K562 (cell line): Measurements from ENCODE around the gene UBA52. TPM values are rescaled to one million over a fixed set of nuclear protein-coding genes. Genes with fewer than 3 reads are reported as not detected.

Source experiments
- ATAC-seq: fragments of 200-7000 bp; cut with Tn5 transposase; 3 replicates; pipeline ENCODE4 v1.9.1; 2020; ENCODE audit warnings: moderate library complexity
- BruUV-seq: library from RNA; stranded (reverse); fragments of 400-500 nt; replicated peaks from 2 replicates; lab custom pipeline; 2021; lab: Mats Ljungman, UMichigan
- CTCF ChIA-PET: fragments of 300-600 bp; formaldehyde crosslinking; extraction: SDS; loops from one replicate; lab custom pipeline; 2021; ENCODE audit warnings: low intra/inter-chr PET ratio; lab: Yijun Ruan, JAX
- POLR2A ChIA-PET: fragments of 300-600, 350-650 bp; sonication (Branson Sonifier 250); formaldehyde crosslinking; extraction: SDS; loops from one replicate; lab custom pipeline; 2021; ENCODE audit warnings: antibody characterized with exemption, inconsistent platforms; lab: Yijun Ruan, JAX
- DNase-seq, 4 experiments: peaks; one replicate each; pipeline versions ENCODE4 v3.0.0 to v3.0.0-alpha.2; 2011 to 2018; ENCODE audit warnings: low spot score in 3 of 4, mixed read lengths in 3 of 4; ENCODE audit errors: extremely low read depth in 1 of 4
- FAIRE-seq: peaks from 2 replicates; lab custom pipeline; 2011; peaks lifted over from hg19 to GRCh38; lab: Jason Lieb, UNC
- H2AFZ ChIP-seq: 2 replicates; pipeline ENCODE4 v1.6.0; 2011; ENCODE audit warnings: low read depth, low read length, control low read depth, inconsistent platforms
- H3K27ac ChIP-seq: fragments of 200-600 bp; 3 replicates; pipeline ENCODE4 v1.8.0; 2011; ENCODE audit warnings: low read depth, mild to moderate bottlenecking, control low read depth, inconsistent platforms, low read length, moderate library complexity, mixed read lengths; ENCODE audit errors: extremely low read depth
- H3K27me3 ChIP-seq, 2 experiments: fragments of 300-600 bp in 1 of 2; 2 replicates in 1 of 2; 3 replicates in 1 of 2; pipeline versions ENCODE4 v1.6.0 to v1.8.0; 2011; ENCODE audit warnings: inconsistent platforms in 2 of 2, low read length in 2 of 2, mild to moderate bottlenecking in 1 of 2, mixed read lengths in 1 of 2, moderate library complexity in 1 of 2; ENCODE audit not compliant: control insufficient read depth in 2 of 2, insufficient read depth in 2 of 2
- H3K36me3 ChIP-seq: fragments of 300-600 bp; 3 replicates; pipeline ENCODE4 v1.8.0; 2011; ENCODE audit warnings: mild to moderate bottlenecking, low read length, inconsistent platforms; ENCODE audit not compliant: control insufficient read depth, insufficient read depth
- H3K4me1 ChIP-seq, 2 experiments: fragments of 200-600 bp in 1 of 2; replicated peaks in 1 of 2; 2 replicates in 1 of 2; 3 replicates in 1 of 2; pipeline versions ENCODE4 v1.5.1 to v1.8.0; 2011; ENCODE audit warnings: inconsistent platforms in 2 of 2, low read length in 2 of 2, mild to moderate bottlenecking in 1 of 2, mixed read lengths in 1 of 2, moderate library complexity in 1 of 2; ENCODE audit not compliant: control insufficient read depth in 2 of 2, insufficient read depth in 2 of 2
- H3K4me2 ChIP-seq: 2 replicates; pipeline ENCODE4 v1.6.1; 2011; ENCODE audit warnings: low read length, control low read depth, inconsistent platforms, mixed read lengths; ENCODE audit not compliant: insufficient read depth
- H3K4me3 ChIP-seq: fragments of 200-600 bp; sonication (generic), shearing (Covaris generic); 2 replicates; pipeline ENCODE4 v1.5.1; 2016; ENCODE audit warnings: control low read depth, inconsistent platforms
- H3K79me2 ChIP-seq: fragments of 200-600 bp; 3 replicates; pipeline ENCODE4 v1.8.0; 2011; ENCODE audit warnings: low read length, inconsistent platforms; ENCODE audit not compliant: control insufficient read depth, insufficient read depth
- H3K9ac ChIP-seq, 2 experiments: 2 replicates each; pipeline versions ENCODE4 v1.6.0 to v1.6.1; 2011; ENCODE audit warnings: low read depth in 2 of 2, low read length in 2 of 2, control low read depth in 1 of 2, inconsistent platforms in 1 of 2, mild to moderate bottlenecking in 1 of 2, mixed read lengths in 1 of 2; ENCODE audit not compliant: insufficient read depth in 1 of 2
- H3K9me1 ChIP-seq: one replicate; pipeline ENCODE4 v1.6.0; 2011; ENCODE audit warnings: inconsistent platforms, mild to moderate bottlenecking, low read length, moderate library complexity; ENCODE audit not compliant: control insufficient read depth, insufficient read depth
- H3K9me3 ChIP-seq: replicated peaks from 2 replicates; pipeline ENCODE4 v1.5.1; 2011; ENCODE audit warnings: low read depth, low read length, inconsistent platforms; ENCODE audit not compliant: control insufficient read depth, insufficient read depth
- H4K20me1 ChIP-seq: replicated peaks from 2 replicates; pipeline ENCODE4 v1.6.1; 2011; ENCODE audit warnings: low read length, inconsistent platforms, mixed read lengths; ENCODE audit not compliant: control insufficient read depth, insufficient read depth
- BRCA1 ChIP-seq, 2 experiments: fragments of 450-650 bp in 1 of 2; sonication (generic) in 1 of 2; formaldehyde crosslinking in 1 of 2; IDR thresholded peaks; 2 replicates each; pipeline versions ENCODE4 v1.5.0 to v1.6.1; 2017 to 2020; ENCODE audit warnings: mild to moderate bottlenecking in 1 of 2, missing genetic modification reagents in 1 of 2
- CEBPB ChIP-seq: fragments of 450-650 bp; IDR thresholded peaks from 2 replicates; pipeline ENCODE4 v1.6.1; 2016; ENCODE audit warnings: missing genetic modification characterization, missing compliant biosample characterization
- E2F1 ChIP-seq: sonication (generic); formaldehyde crosslinking; IDR thresholded peaks from 2 replicates; pipeline ENCODE4 v1.8.1; 2023; ENCODE audit warnings: mild to moderate bottlenecking, missing genetic modification reagents, moderate library complexity
- HNRNPL ChIP-seq: fragments of 200-400 bp; formaldehyde crosslinking; IDR thresholded peaks from 2 replicates; pipeline ENCODE4 v1.6.1; 2017; ENCODE audit warnings: low read depth, mild to moderate bottlenecking, low read length
- KLF16 ChIP-seq: IDR thresholded peaks from 2 replicates; pipeline ENCODE4 v1.6.1; 2016; ENCODE audit warnings: antibody characterized with exemption
- RAD51 ChIP-seq: fragments of 450-650 bp; IDR thresholded peaks from 2 replicates; pipeline ENCODE4 v1.7.1; 2016; ENCODE audit warnings: low read depth, mild to moderate bottlenecking, borderline replicate concordance
- RHOXF2B ChIP-seq: fragments of 250-450 bp; sonication (Bioruptor Pico); conservative IDR thresholded peaks from 2 replicates; pipeline ENCODE4 v1.5.1; 2021
- SMARCA5 ChIP-seq: fragments of 450-650 bp; IDR thresholded peaks from 2 replicates; pipeline ENCODE4 v1.6.1; 2016
- TAF1 ChIP-seq: IDR thresholded peaks from 2 replicates; pipeline ENCODE4 v1.6.1; 2011; ENCODE audit warnings: mild to moderate bottlenecking, low read length, moderate library complexity; ENCODE audit not compliant: insufficient read depth, control insufficient read depth, severe bottlenecking; ENCODE audit errors: extremely low read depth
- TCFL5 ChIP-seq: fragments of 250-450 bp; sonication (Bioruptor Pico); conservative IDR thresholded peaks from 2 replicates; pipeline ENCODE4 v1.6.1; 2021; ENCODE audit warnings: mild to moderate bottlenecking, moderate library complexity, matching md5 sums
- ZNF12 ChIP-seq: sonication (generic); formaldehyde crosslinking; IDR thresholded peaks from 2 replicates; pipeline ENCODE4 v1.4.0; 2020; ENCODE audit warnings: mild to moderate bottlenecking, missing genetic modification reagents
- ZNF3 ChIP-seq: fragments of 250-450 bp; sonication (Bioruptor Pico); IDR thresholded peaks from 2 replicates; pipeline ENCODE4 v1.5.0; 2021; ENCODE audit warnings: mild to moderate bottlenecking, moderate library complexity
- ZNF444 ChIP-seq: fragments of 250-450 bp; sonication (Bioruptor Pico); IDR thresholded peaks from 2 replicates; pipeline ENCODE4 v1.4.0; 2020; ENCODE audit warnings: mild to moderate bottlenecking, moderate library complexity
- WGBS: fragments of 100-300 bp; shearing (Covaris generic); methylation state at CpG from one replicate; pipeline ENCODE4 v1.1.6; 2016; ENCODE audit warnings: low coverage, mixed read lengths; ENCODE audit not compliant: insufficient coverage; ENCODE audit errors: missing lambda C conversion rate; 5-methylcytosine and 5-hydroxymethylcytosine counted together
- in situ Hi-C: fragments of 300-500 bp; cut with MboI; formaldehyde crosslinking; loops from 4 replicates; pipeline ENCODE4 v1.15.0; 2018; ENCODE audit warnings: inconsistent platforms, mixed read lengths
- intact Hi-C: fragments of 100-400 bp; cut with micrococcal nuclease; formaldehyde crosslinking; loops from 2 replicates; pipeline ENCODE4 v1.14.2; 2022
- polyA plus RNA-seq, 8 experiments: library from polyadenylated mRNA; depleted of rRNA in 4 of 8; stranded (reverse) in 5 of 8; unstranded in 3 of 8; fragments of >200 nt; fragmentation: Nextera tagmentation in 2 of 8; fragmentation: Illumina TruSeq in 1 of 8; extraction: Ambion mirVana in 2 of 8; extraction: Trizol in 1 of 8; gene quantifications; 2 replicates each; pipeline versions ENCODE4 v1.2.1 to v1.2.3, GENCODE V29; 2011 to 2014; ENCODE audit warnings: inconsistent platforms in 1 of 8, missing spikeins in 1 of 8
- total RNA-seq, 7 experiments: library from RNA; depleted of rRNA in 6 of 7; stranded (reverse); fragments of >200 nt in 6 of 7; fragmentation: Illumina TruSeq in 2 of 7; extraction: Trizol in 2 of 7; gene quantifications; 2 replicates each; pipeline versions ENCODE4 v1.2.1 to v1.2.3, GENCODE V29; 2011 to 2021; ENCODE audit warnings: low replicate concordance in 1 of 7
- TF ChIP-seq, protein P1 (sequence below): fragments of 250-450 bp; sonication (Bioruptor Pico); IDR thresholded peaks from 2 replicates; pipeline ENCODE4 v1.6.1; 2021; ENCODE audit warnings: mild to moderate bottlenecking
- TF ChIP-seq, protein P2 (sequence below): IDR thresholded peaks from 3 replicates; pipeline ENCODE4 v1.6.1; 2011; ENCODE audit warnings: borderline replicate concordance, mild to moderate bottlenecking, moderate library complexity; ENCODE audit not compliant: insufficient read length; ENCODE audit errors: extremely low read depth

Gene UBA52
- total and polyA plus RNA-seq, 9 of the 15 experiments (the other 6 are each of a cell fraction or from before 2014, with no cell fraction given): 1,110 to 2,751 (median 1,733) TPM

GRCh38 chr19:18589380-18590272 is 18.0 kb downstream of the UBA52 start:
- Histone ChIP-seq H3K9ac (peak overlapping the region; percentile 85 to 93), H3K4me1 (peaks cover 23 to 68% of the 10 kb centered on the region in 2 experiments), H3K27ac (peak overlapping the region; percentile 79), H4K20me1 (peaks cover 6% of the 10 kb centered on the region; the same call in 1 of the 2 replicates), H3K4me3 (peak overlapping the region; percentile 71), H2AFZ (peak overlapping the region; percentile 79), H3K36me3 (peaks cover 5% of the 10 kb centered on the region; the same call in 2 of the 3 replicates), H3K9me3 (no peaks in the 10 kb centered on the region), H3K4me2 (peak overlapping the region; percentile 89), H3K9me1 (no peaks in the 10 kb centered on the region), H3K27me3 (no peaks in the 10 kb centered on the region), H3K79me2 (peaks cover 24% of the 10 kb centered on the region)
- BruUV-seq: no TSS peak
- CTCF ChIA-PET: interaction anchor here (0.6 to 1.6 kb wide), 3 partner anchors 86 to 258 kb away, joined by 3 to 4 read pairs (median 4); no protein-coding TSS in a partner anchor
- peak; percentile 60 to 83 (median 67) for DNase-seq
- no peak for FAIRE-seq
- intact Hi-C loops (loop anchor here (1.0 to 10.0 kb wide), 7 partner anchors 19 to 255 kb away; partner anchors contain the start of genes KLHL26, KXD1 and UBA52), in situ Hi-C loops (no loop called here)
- POLR2A ChIA-PET: interaction anchor here (0.6 to 5.4 kb wide), 11 partner anchors 8 to 371 kb away, joined by 3 to 39 read pairs (median 4); partner anchors contain the start of genes UBA52 and UPF1
- peak; percentile 78 for ATAC-seq
- WGBS: under 1% methylated on average over 51 of the region's 52 CpGs
- TF ChIP-seq E2F1 (CRISPR knock-in tag): peak; percentile 68; the same call in 1 of the 2 replicates
- no peak for TF ChIP-seq ZNF444 (CRISPR knock-in tag)
- no peak for TF ChIP-seq ZNF3 (CRISPR knock-in tag)
- TF ChIP-seq ZNF12: peak; percentile 21; the same call in 1 of the 2 replicates
- no peak for TF ChIP-seq RHOXF2B
- no peak for TF ChIP-seq KLF16
- TF ChIP-seq CEBPB (tag): no peak
- no peak for TF ChIP-seq HNRNPL
- TF ChIP-seq SMARCA5: no peak
- TF ChIP-seq, protein P1, sequence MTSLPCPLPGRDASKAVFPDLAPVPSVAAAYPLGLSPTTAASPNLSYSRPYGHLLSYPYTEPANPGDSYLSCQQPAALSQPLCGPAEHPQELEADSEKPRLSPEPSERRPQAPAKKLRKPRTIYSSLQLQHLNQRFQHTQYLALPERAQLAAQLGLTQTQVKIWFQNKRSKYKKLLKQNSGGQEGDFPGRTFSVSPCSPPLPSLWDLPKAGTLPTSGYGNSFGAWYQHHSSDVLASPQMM (CRISPR knock-in tag): no peak
- peak; percentile 34; the same call in 1 of the 2 replicates for TF ChIP-seq RAD51
- TF ChIP-seq BRCA1 (IDR thresholded peaks at IDR 0.05): no peak
- TF ChIP-seq BRCA1 (CRISPR knock-in tag; IDR thresholded peaks at IDR 0.05): no peak
- TF ChIP-seq TAF1: no peak
- TF ChIP-seq, protein P2, sequence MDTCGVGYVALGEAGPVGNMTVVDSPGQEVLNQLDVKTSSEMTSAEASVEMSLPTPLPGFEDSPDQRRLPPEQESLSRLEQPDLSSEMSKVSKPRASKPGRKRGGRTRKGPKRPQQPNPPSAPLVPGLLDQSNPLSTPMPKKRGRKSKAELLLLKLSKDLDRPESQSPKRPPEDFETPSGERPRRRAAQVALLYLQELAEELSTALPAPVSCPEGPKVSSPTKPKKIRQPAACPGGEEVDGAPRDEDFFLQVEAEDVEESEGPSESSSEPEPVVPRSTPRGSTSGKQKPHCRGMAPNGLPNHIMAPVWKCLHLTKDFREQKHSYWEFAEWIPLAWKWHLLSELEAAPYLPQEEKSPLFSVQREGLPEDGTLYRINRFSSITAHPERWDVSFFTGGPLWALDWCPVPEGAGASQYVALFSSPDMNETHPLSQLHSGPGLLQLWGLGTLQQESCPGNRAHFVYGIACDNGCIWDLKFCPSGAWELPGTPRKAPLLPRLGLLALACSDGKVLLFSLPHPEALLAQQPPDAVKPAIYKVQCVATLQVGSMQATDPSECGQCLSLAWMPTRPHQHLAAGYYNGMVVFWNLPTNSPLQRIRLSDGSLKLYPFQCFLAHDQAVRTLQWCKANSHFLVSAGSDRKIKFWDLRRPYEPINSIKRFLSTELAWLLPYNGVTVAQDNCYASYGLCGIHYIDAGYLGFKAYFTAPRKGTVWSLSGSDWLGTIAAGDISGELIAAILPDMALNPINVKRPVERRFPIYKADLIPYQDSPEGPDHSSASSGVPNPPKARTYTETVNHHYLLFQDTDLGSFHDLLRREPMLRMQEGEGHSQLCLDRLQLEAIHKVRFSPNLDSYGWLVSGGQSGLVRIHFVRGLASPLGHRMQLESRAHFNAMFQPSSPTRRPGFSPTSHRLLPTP: no peak
- no peak for TF ChIP-seq TCFL5 (CRISPR knock-in tag)
